PFSK-1 (cell line): ENCODE results near the gene BHMT.

Source experiments
- TAF1 ChIP-seq: IDR thresholded peaks from 2 replicates; pipeline ENCODE4 v1.6.1; 2012; ENCODE audit warnings: low read length, control low read depth, borderline replicate concordance; ENCODE audit not compliant: insufficient read depth
- TF ChIP-seq, protein P1 (sequence below), 2 experiments: IDR thresholded peaks; 2 replicates each; pipeline versions ENCODE4 v1.6.1 to v1.8.0; 2011 to 2012; ENCODE audit warnings: low read depth in 2 of 2, low read length in 2 of 2, control low read depth in 1 of 2, inconsistent platforms in 1 of 2, mild to moderate bottlenecking in 1 of 2, moderate library complexity in 1 of 2; ENCODE audit not compliant: insufficient read depth in 1 of 2

GRCh38 chr5:79149433-79149832 is 37.8 kb downstream of the BHMT start:
- TF ChIP-seq, protein P1, sequence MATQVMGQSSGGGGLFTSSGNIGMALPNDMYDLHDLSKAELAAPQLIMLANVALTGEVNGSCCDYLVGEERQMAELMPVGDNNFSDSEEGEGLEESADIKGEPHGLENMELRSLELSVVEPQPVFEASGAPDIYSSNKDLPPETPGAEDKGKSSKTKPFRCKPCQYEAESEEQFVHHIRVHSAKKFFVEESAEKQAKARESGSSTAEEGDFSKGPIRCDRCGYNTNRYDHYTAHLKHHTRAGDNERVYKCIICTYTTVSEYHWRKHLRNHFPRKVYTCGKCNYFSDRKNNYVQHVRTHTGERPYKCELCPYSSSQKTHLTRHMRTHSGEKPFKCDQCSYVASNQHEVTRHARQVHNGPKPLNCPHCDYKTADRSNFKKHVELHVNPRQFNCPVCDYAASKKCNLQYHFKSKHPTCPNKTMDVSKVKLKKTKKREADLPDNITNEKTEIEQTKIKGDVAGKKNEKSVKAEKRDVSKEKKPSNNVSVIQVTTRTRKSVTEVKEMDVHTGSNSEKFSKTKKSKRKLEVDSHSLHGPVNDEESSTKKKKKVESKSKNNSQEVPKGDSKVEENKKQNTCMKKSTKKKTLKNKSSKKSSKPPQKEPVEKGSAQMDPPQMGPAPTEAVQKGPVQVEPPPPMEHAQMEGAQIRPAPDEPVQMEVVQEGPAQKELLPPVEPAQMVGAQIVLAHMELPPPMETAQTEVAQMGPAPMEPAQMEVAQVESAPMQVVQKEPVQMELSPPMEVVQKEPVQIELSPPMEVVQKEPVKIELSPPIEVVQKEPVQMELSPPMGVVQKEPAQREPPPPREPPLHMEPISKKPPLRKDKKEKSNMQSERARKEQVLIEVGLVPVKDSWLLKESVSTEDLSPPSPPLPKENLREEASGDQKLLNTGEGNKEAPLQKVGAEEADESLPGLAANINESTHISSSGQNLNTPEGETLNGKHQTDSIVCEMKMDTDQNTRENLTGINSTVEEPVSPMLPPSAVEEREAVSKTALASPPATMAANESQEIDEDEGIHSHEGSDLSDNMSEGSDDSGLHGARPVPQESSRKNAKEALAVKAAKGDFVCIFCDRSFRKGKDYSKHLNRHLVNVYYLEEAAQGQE (IDR thresholded peaks at IDR 0.05; ENCODE audit: insufficient read depth in 1 of 2, low read depth in 2 of 2, low read length in 2 of 2): no peak
- no peak for TF ChIP-seq TAF1
